C4-2B (cell line): ENCODE results near the gene TMPRSS13.

Source experiments
- H3K27ac ChIP-seq: fragments of 450-650 bp; 2 replicates; pipeline ENCODE4 v1.5.1; 2017
- CTCF ChIP-seq: fragments of 450-650 bp; conservative IDR thresholded peaks from 2 replicates; pipeline ENCODE4 v1.5.1; 2017; ENCODE audit warnings: mild to moderate bottlenecking
- ZFX ChIP-seq: fragments of 450-650 bp; IDR thresholded peaks from 2 replicates; pipeline ENCODE4 v1.6.1; 2017

TMPRSS13 gene

GRCh38 chr11:117972629-117973502 is 43.7 kb upstream of the TMPRSS13 start:
- no peak overlapping the region for H3K27ac ChIP-seq
- TF ChIP-seq ZFX (no peak), CTCF (no peak)

GRCh38 chr11:117972044-117972443 is 42.8 kb upstream of the TMPRSS13 start:
- no peak overlapping the region for H3K27ac ChIP-seq
- TF ChIP-seq ZFX = no peak
- TF ChIP-seq CTCF = no peak

GRCh38 chr11:117970400-117971024 is 41.3 kb upstream of the TMPRSS13 start:
- H3K27ac ChIP-seq = no peak overlapping the region
- no peak for TF ChIP-seq CTCF
- no peak for TF ChIP-seq ZFX

GRCh38 chr11:117969160-117969991 is 40.2 kb upstream of the TMPRSS13 start:
- H3K27ac ChIP-seq = no peak overlapping the region
- TF ChIP-seq ZFX (no peak), CTCF (no peak)

- TF ChIP-seq CTCF = no peak
- TF ChIP-seq ZFX = no peak
- no peak overlapping the region for H3K27ac ChIP-seq
These were observed 37.7 kb upstream of the TMPRSS13 start for GRCh38 chr11:117966908-117967307.

GRCh38 chr11:117962826-117963225 is 33.6 kb upstream of the TMPRSS13 start:
- H3K27ac ChIP-seq = no peak overlapping the region
- TF ChIP-seq CTCF (no peak), ZFX (no peak)
